ENCODE measurements around the gene SLC38A3.

Gene SLC38A3

GRCh38 chr3:50264964-50265485 lies 60.0 kb downstream of the SLC38A3 start:
- no peak for TF ChIP-seq CTCF (conservative IDR thresholded peaks at IDR 0.05; ENCODE audit: low read length)
- no peak for DNase-seq (ENCODE audit: low read depth)
- no peak overlapping the region; the same call in 1 of the 2 replicates for H3K4me3 ChIP-seq (ENCODE audit: low read length)

DNA sequence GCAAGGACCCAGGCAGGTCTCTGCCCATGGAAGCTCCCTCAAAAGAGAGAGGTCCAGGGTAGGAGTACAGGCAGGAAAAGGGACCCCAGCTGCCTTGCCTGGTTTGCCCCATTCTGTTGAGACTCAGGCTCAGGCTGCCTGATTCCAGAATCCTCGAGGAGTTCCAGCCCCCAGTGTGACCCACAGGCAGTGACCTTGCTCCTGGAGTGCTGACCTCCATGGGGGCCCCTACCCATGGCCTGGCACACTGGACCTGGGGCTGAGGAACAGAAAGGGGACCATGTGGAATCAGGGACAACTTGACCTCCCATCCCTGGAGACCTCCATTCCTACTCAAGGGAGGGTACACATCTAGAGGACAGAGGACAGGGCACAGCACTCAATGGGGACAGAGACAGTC lies 60.5 kb downstream of the SLC38A3 start:
- no peak for DNase-seq (ENCODE audit: low read depth)
- no peak for TF ChIP-seq CTCF (conservative IDR thresholded peaks at IDR 0.05; ENCODE audit: low read length)
- H3K4me3 ChIP-seq (ENCODE audit: low read length): no peak overlapping the region

GRCh38 chr3:50266017-50266416 lies 60.9 kb downstream of the SLC38A3 start:
- TF ChIP-seq CTCF (conservative IDR thresholded peaks at IDR 0.05; ENCODE audit: low read length): no peak
- DNase-seq (ENCODE audit: low read depth): no peak
- H3K4me3 ChIP-seq (ENCODE audit: low read length): no peak overlapping the region

DNA sequence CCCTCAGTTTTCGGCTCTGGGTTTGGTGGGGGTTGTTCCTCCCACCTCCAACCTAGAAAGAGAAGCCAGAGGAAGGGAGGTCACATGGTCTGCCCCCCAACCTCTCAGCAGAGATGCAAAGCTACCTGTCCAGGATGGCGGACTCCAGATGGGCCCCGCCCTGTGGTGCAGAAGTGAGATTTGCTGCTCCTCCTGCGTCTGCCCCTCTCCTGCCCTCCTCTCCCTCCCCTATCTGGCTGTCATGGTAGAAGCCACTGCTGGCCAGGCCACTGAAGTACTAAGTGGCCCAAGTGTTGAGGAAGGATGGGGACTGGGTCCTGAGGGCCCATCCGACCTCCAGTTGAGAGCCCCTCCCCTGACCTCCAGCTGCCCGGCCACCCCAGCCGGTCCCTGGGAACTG lies 61.8 kb downstream of the SLC38A3 start:
- no peak for TF ChIP-seq CTCF (conservative IDR thresholded peaks at IDR 0.05; ENCODE audit: low read length)
- peak overlapping the region; percentile 72 for H3K4me3 ChIP-seq (ENCODE audit: low read length)
- no peak for DNase-seq (ENCODE audit: low read depth)

- peak overlapping the region; percentile 72 for H3K4me3 ChIP-seq (ENCODE audit: low read length)
- TF ChIP-seq CTCF (conservative IDR thresholded peaks at IDR 0.05; ENCODE audit: low read length): no peak
- no peak for DNase-seq (ENCODE audit: low read depth)
Observed at GRCh38 chr3:50267280-50267913, 62.3 kb downstream of the SLC38A3 start.

GRCh38 chr3:50268276-50268675 lies 63.2 kb downstream of the SLC38A3 start:
- no peak overlapping the region for H3K4me3 ChIP-seq (ENCODE audit: low read length)
- TF ChIP-seq CTCF (conservative IDR thresholded peaks at IDR 0.05; ENCODE audit: low read length): no peak
- no peak for DNase-seq (ENCODE audit: low read depth)

DNA sequence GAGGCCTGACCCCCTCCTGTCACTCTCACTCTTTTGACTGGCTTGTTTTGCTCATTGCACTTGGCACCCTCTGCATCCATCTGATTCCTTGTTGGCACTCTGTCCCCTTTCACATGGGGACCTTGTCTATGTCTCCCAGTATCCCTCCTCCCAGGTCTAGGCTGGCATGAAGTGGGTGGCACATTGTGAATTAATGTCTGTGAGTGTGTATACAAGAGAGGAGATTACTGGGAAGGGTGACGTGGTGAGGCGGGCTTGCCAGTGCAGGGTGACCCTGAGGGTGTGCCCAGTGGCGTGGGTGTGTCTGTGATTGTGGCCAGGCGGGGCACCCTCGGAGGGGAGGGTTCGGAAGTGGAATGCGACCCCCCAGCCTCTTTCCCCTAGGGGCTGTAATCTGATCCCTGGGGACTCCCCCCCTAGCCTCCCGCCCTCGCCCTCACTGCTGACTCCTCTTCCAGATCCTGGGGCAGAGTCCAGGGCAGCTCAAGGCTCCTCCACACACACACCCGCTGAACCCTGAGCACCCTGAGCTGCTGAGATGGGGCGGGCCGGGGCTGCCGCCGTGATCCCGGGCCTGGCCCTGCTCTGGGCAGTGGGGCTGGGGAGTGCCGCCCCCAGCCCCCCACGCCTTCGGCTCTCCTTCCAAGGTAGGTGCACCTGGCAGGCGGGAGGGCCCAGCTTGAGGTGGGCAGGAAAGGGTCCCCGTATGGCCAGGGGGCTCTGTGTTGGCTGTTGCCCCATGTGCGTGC lies 63.8 kb downstream of the SLC38A3 start, which contains the start of gene SEMA3B:
Gene SEMA3B, plus strand, starts transcription at position 445 of the 749 bp plus-strand sequence. Its CDS starts 94 bp downstream, at position 539.
- no peak for TF ChIP-seq CTCF (conservative IDR thresholded peaks at IDR 0.05; ENCODE audit: low read length)

More for the DNA sequence above, 63.8 kb downstream of the SLC38A3 start, which contains the start of gene SEMA3B:
- H3K4me3 ChIP-seq (ENCODE audit: low read length): peak within 1 kb of the TSS; percentile 72
- peak; percentile 58 for DNase-seq (ENCODE audit: low read depth)

All from AG10803 (cell line).